Measurements from ENCODE around the gene LAMC3. TPM values are rescaled to one million over a fixed set of nuclear protein-coding genes. Genes with fewer than 3 reads are reported as not detected.

Gene LAMC3
- total and polyA plus RNA-seq, 7 donors = 0.17 to 0.96 (median 0.22) TPM; not detected in 1

GRCh38 chr9:131065599-131065998 lies 56.6 kb downstream of the LAMC3 start:
- H3K27ac ChIP-seq = no peak overlapping the region
- no peak for TF ChIP-seq CTCF (IDR thresholded peaks at IDR 0.05)
- ATAC-seq (no peak), DNase-seq (no peak)
- no peaks in the 10 kb centered on the region for H3K36me3 ChIP-seq (ENCODE audit: insufficient read depth in 1 of 2, low read depth in 1 of 2)
- 91 to 96% (median 95%) methylated on average over 7 of the region's 7 CpGs for WGBS, 3 donors
- peaks cover 4% of the 10 kb centered on the region for H3K4me1 ChIP-seq
- intact Hi-C loops (cut with DNase I) = loop anchor here in 1 of 2 donors (5.0 kb wide), 1 partner anchor 272 kb away; no protein-coding TSS in a partner anchor
- no peaks in the 10 kb centered on the region for H3K9me3 ChIP-seq
- peaks cover 0 to 42% (median 4%) of the 10 kb centered on the region in 3 donors for H3K27me3 ChIP-seq (ENCODE audit: insufficient read depth in 3 of 3, low read length in 2 of 3)
- no peak overlapping the region for H3K4me3 ChIP-seq

- no peak for TF ChIP-seq CTCF (IDR thresholded peaks at IDR 0.05)
- DNase-seq (no peak), ATAC-seq (no peak)
- H3K27ac ChIP-seq = no peak overlapping the region
- no peaks in the 10 kb centered on the region for H3K9me3 ChIP-seq
- 28 to 44% (median 41%) methylated on average over 9 of the region's 9 CpGs for WGBS, 3 donors
- H3K36me3 ChIP-seq (ENCODE audit: insufficient read depth in 1 of 2, low read depth in 1 of 2) = no peaks in the 10 kb centered on the region
- peaks cover 0 to 39% (median 4%) of the 10 kb centered on the region in 3 donors for H3K27me3 ChIP-seq (ENCODE audit: insufficient read depth in 3 of 3, low read length in 2 of 3)
- no peak overlapping the region for H3K4me3 ChIP-seq
- peaks cover 9% of the 10 kb centered on the region for H3K4me1 ChIP-seq
- intact Hi-C loops (cut with DNase I) = loop anchor here in 1 of 2 donors (5.0 kb wide), 1 partner anchor 270 kb away; no protein-coding TSS in a partner anchor
Observed at GRCh38 chr9:131067625-131068024, 58.7 kb downstream of the LAMC3 start.

- peak in 2 of 4 donors; percentile 34 to 38 for ATAC-seq
- intact Hi-C loops (cut with DNase I) = loop anchor here in 1 of 2 donors (5.0 kb wide), 1 partner anchor 269 kb away; no protein-coding TSS in a partner anchor
Observed at GRCh38 chr9:131068076-131068816, 59.3 kb downstream of the LAMC3 start.

DNA sequence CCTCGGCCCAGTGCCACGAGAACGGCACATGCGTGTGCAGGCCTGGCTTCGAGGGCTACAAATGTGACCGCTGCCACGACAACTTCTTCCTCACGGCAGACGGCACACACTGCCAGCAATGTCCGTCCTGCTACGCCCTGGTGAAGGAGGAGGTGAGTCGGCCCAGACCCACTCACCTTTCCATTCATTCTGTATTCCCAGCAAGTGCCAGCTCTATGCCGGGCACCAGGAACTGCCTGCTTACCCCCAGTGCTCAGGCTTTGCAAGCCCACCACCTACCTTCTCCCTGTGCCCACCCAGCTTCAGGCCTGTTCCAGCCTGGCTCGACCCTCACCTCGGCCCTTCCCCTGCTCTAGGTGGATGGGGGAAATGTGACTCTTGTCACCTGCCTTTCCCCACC lies 60.7 kb downstream of the LAMC3 start:
- 90 to 92% (median 90%) methylated on average over 15 of the region's 15 CpGs for WGBS, 3 donors
- Histone ChIP-seq H3K27me3 (ENCODE audit: insufficient read depth in 3 of 3, low read length in 2 of 3) (peaks cover 0 to 36% (median 2%) of the 10 kb centered on the region in 3 donors), H3K9me3 (no peaks in the 10 kb centered on the region)

More at GRCh38 chr9:131068076-131068816, 59.3 kb downstream of the LAMC3 start:
- H3K36me3 ChIP-seq (ENCODE audit: insufficient read depth in 1 of 2, low read depth in 1 of 2) = no peaks in the 10 kb centered on the region
- no peak overlapping the region for H3K27ac ChIP-seq
- no peaks in the 10 kb centered on the region for H3K9me3 ChIP-seq
- no peak for DNase-seq
- 26 to 38% (median 26%) methylated on average over 13 to 14 of the region's 14 CpGs for WGBS, 3 donors
- H3K4me3 ChIP-seq = no peak overlapping the region
- H3K27me3 ChIP-seq (ENCODE audit: insufficient read depth in 3 of 3, low read length in 2 of 3) = peaks cover 0 to 39% (median 4%) of the 10 kb centered on the region in 3 donors
- H3K4me1 ChIP-seq = peaks cover 9% of the 10 kb centered on the region
- TF ChIP-seq CTCF (IDR thresholded peaks at IDR 0.05) = no peak

More for the DNA sequence above, 60.7 kb downstream of the LAMC3 start:
- intact Hi-C loops (cut with DNase I) = loop anchor here in 1 of 2 donors (5.0 kb wide), 1 partner anchor 268 kb away; no protein-coding TSS in a partner anchor
- ATAC-seq (no peak), DNase-seq (no peak)
- no peaks in the 10 kb centered on the region for H3K36me3 ChIP-seq (ENCODE audit: insufficient read depth in 1 of 2, low read depth in 1 of 2)
- no peak for TF ChIP-seq CTCF (IDR thresholded peaks at IDR 0.05)
- H3K4me1 ChIP-seq = peaks cover 9% of the 10 kb centered on the region
- H3K27ac ChIP-seq = no peak overlapping the region
- H3K4me3 ChIP-seq = no peak overlapping the region
